Caco-2 (cell line): ENCODE measurements around the gene ADCY1. TPM values are rescaled to one million over a fixed set of nuclear protein-coding genes. Genes with fewer than 3 reads are reported as not detected.

ENCODE experiments used
- BruUV-seq: library from RNA; stranded (reverse); fragments of 400-500 nt; replicated peaks from 2 replicates; lab custom pipeline; 2021; lab: Mats Ljungman, UMichigan
- CTCF ChIA-PET: fragments of 300-600 bp; sonication (Branson Sonifier 250); formaldehyde crosslinking; loops from one replicate; lab custom pipeline; 2022; ENCODE audit warnings: antibody characterized with exemption; lab: Charles Lee
- POLR2A ChIA-PET: fragments of 300-600 bp; sonication (Branson Sonifier 250); formaldehyde crosslinking; loops from one replicate; lab custom pipeline; 2022; ENCODE audit warnings: antibody characterized with exemption; lab: Charles Lee
- DNase-seq, 2 experiments: peaks; one replicate each; pipeline versions ENCODE4 v3.0.0 to v3.0.0-alpha.2; 2020 to 2022
- H3K27me3 ChIP-seq: replicated peaks from 2 replicates; pipeline ENCODE4 v1.6.0; 2011; ENCODE audit warnings: low read length; ENCODE audit not compliant: control insufficient read depth, insufficient read depth
- H3K36me3 ChIP-seq: 2 replicates; pipeline ENCODE4 v1.5.1; 2011; ENCODE audit warnings: low read length; ENCODE audit not compliant: control insufficient read depth, insufficient read depth
- H3K4me1 ChIP-seq: fragments of 250-450 bp; sonication (Bioruptor Pico); 2 replicates; pipeline ENCODE4 v1.5.1; 2020; ENCODE audit warnings: mild to moderate bottlenecking
- H3K4me3 ChIP-seq: 2 replicates; pipeline ENCODE4 v1.5.1; 2011; ENCODE audit warnings: low read depth, mild to moderate bottlenecking, control low read depth, low read length
- H3K9me3 ChIP-seq: fragments of 250-450 bp; sonication (Bioruptor Pico); 2 replicates; pipeline ENCODE4 v1.5.1; 2020; ENCODE audit warnings: mild to moderate bottlenecking, moderate library complexity
- H3K27ac Mint-ChIP-seq: one replicate; pipeline ENCODE4 v1.8.0; 2022; ENCODE audit warnings: mixed read lengths; ENCODE audit not compliant: unreplicated experiment
- H3K27me3 Mint-ChIP-seq: one replicate; pipeline ENCODE4 v1.8.0; 2022; ENCODE audit warnings: mixed read lengths; ENCODE audit not compliant: insufficient read depth, unreplicated experiment
- H3K36me3 Mint-ChIP-seq: one replicate; pipeline ENCODE4 v1.8.0; 2022; ENCODE audit warnings: mild to moderate bottlenecking, mixed read lengths; ENCODE audit not compliant: insufficient read depth, unreplicated experiment
- H3K4me1 Mint-ChIP-seq: one replicate; pipeline ENCODE4 v1.8.0; 2022; ENCODE audit warnings: low read depth, mixed read lengths; ENCODE audit not compliant: unreplicated experiment
- H3K4me3 Mint-ChIP-seq: one replicate; pipeline ENCODE4 v1.8.0; 2022; ENCODE audit warnings: mild to moderate bottlenecking, moderate library complexity, mixed read lengths; ENCODE audit not compliant: unreplicated experiment
- H3K9me3 Mint-ChIP-seq: one replicate; pipeline ENCODE4 v1.8.0; 2022; ENCODE audit warnings: mixed read lengths; ENCODE audit not compliant: unreplicated experiment
- CTCF ChIP-seq, 2 experiments: fragments of 200-600 bp in 1 of 2; IDR thresholded peaks; 1 replicate in 1 of 2; 2 replicates in 1 of 2; pipeline versions ENCODE4 v1.5.1 to v1.8.0; 2011 to 2022; ENCODE audit warnings: antibody characterized with exemption in 1 of 2, control low read depth in 1 of 2, inconsistent platforms in 1 of 2, low read depth in 1 of 2, low read length in 1 of 2, mild to moderate bottlenecking in 1 of 2, moderate library complexity in 1 of 2; ENCODE audit not compliant: insufficient read depth in 1 of 2, severe bottlenecking in 1 of 2, unreplicated experiment in 1 of 2
- intact Hi-C: fragments of 100-400 bp; cut with micrococcal nuclease; formaldehyde crosslinking; loops from one replicate; pipeline ENCODE4 v1.10.0; 2022; ENCODE audit not compliant: unreplicated experiment
- total RNA-seq: library from RNA; stranded (reverse); gene quantifications from 2 replicates; pipeline ENCODE4 v1.2.3, GENCODE V29; 2022

The ADCY1 gene
- total RNA-seq, 1 experiment from 2014 or later: 2.9 TPM

GRCh38 chr7:45573204-45573603, 964 bp upstream of the ADCY1 start:
- TF ChIP-seq CTCF (IDR thresholded peaks at IDR 0.05; ENCODE audit: insufficient read depth in 1 of 2, low read depth in 1 of 2, low read length in 1 of 2, severe bottlenecking in 1 of 2, unreplicated experiment in 1 of 2): no peak
- no TSS peak for BruUV-seq
- Histone ChIP-seq H3K4me3 (no peak overlapping the region), H3K4me1 (no peaks in the 10 kb centered on the region), H3K36me3 (no peaks in the 10 kb centered on the region), H3K9me3 (no peaks in the 10 kb centered on the region), H3K27me3 (no peaks in the 10 kb centered on the region; the same call in 1 of the 2 replicates)
- intact Hi-C loops: no loop called here
- peaks cover 6% of the 10 kb centered on the region for H3K36me3 Mint-ChIP-seq
- ChIA-PET CTCF (no interaction called here), POLR2A (no interaction called here)
- H3K4me1 Mint-ChIP-seq: no peaks in the 10 kb centered on the region
- DNase-seq: peak in 1 of 2 experiments; percentile 20
- H3K4me3 Mint-ChIP-seq: peak overlapping the region; percentile 52
- no peak overlapping the region for H3K27ac Mint-ChIP-seq
- H3K27me3 Mint-ChIP-seq: peaks cover 31% of the 10 kb centered on the region
- H3K9me3 Mint-ChIP-seq: no peaks in the 10 kb centered on the region

- Histone ChIP-seq H3K4me3 (peak overlapping the region; percentile 44), H3K36me3 (no peaks in the 10 kb centered on the region), H3K9me3 (no peaks in the 10 kb centered on the region), H3K27me3 (no peaks in the 10 kb centered on the region; the same call in 1 of the 2 replicates), H3K4me1 (no peaks in the 10 kb centered on the region)
- no peak for DNase-seq
- Mint-ChIP-seq H3K4me3 (no peak overlapping the region), H3K4me1 (no peaks in the 10 kb centered on the region), H3K27ac (no peak overlapping the region), H3K27me3 (peaks cover 22% of the 10 kb centered on the region), H3K9me3 (no peaks in the 10 kb centered on the region), H3K36me3 (peaks cover 6% of the 10 kb centered on the region)
- ChIA-PET CTCF (no interaction called here), POLR2A (no interaction called here)
- intact Hi-C loops: no loop called here
- no peak for TF ChIP-seq CTCF (IDR thresholded peaks at IDR 0.05; ENCODE audit: insufficient read depth in 1 of 2, low read depth in 1 of 2, low read length in 1 of 2, severe bottlenecking in 1 of 2, unreplicated experiment in 1 of 2)
- BruUV-seq: no TSS peak
Observed at GRCh38 chr7:45574416-45574668, 174 bp downstream of the ADCY1 start.

GRCh38 chr7:45574669-45575500, 717 bp downstream of the ADCY1 start:
- DNase-seq: peak; percentile 28 to 61
- peaks cover 6% of the 10 kb centered on the region for H3K36me3 Mint-ChIP-seq
- H3K4me1 ChIP-seq: no peaks in the 10 kb centered on the region
- peak overlapping the region; percentile 57 for H3K4me3 Mint-ChIP-seq
- CTCF ChIA-PET: no interaction called here
- no TSS peak for BruUV-seq
- intact Hi-C loops: no loop called here
- H3K27ac Mint-ChIP-seq: no peak overlapping the region
- peak overlapping the region; percentile 44 for H3K4me3 ChIP-seq
- H3K36me3 ChIP-seq: no peaks in the 10 kb centered on the region
- peaks cover 22% of the 10 kb centered on the region for H3K27me3 Mint-ChIP-seq
- H3K9me3 Mint-ChIP-seq: no peaks in the 10 kb centered on the region
- POLR2A ChIA-PET: no interaction called here
- H3K9me3 ChIP-seq: no peaks in the 10 kb centered on the region
- TF ChIP-seq CTCF (IDR thresholded peaks at IDR 0.05; ENCODE audit: insufficient read depth in 1 of 2, low read depth in 1 of 2, low read length in 1 of 2, severe bottlenecking in 1 of 2, unreplicated experiment in 1 of 2): no peak
- H3K4me1 Mint-ChIP-seq: no peaks in the 10 kb centered on the region
- H3K27me3 ChIP-seq: no peaks in the 10 kb centered on the region; the same call in 1 of the 2 replicates
